HCT116 (cell line): Measurements from ENCODE around the gene TEX30. TPM values are rescaled to one million over a fixed set of nuclear protein-coding genes. Genes with fewer than 3 reads are reported as not detected.

ENCODE experiments used
- ATAC-seq: fragments of 200-7000 bp; cut with Tn5 transposase; 2 replicates; pipeline ENCODE4 v1.9.1; 2020; ENCODE audit warnings: mild to moderate bottlenecking, moderate library complexity
- BruUV-seq: library from RNA; stranded (reverse); fragments of 400-500 nt; replicated peaks from 2 replicates; lab custom pipeline; 2021; lab: Mats Ljungman, UMichigan
- CTCF ChIA-PET: fragments of 300-600 bp; sonication (Branson Sonifier 250); formaldehyde crosslinking; loops from one replicate; lab custom pipeline; 2021; ENCODE audit warnings: antibody characterized with exemption; lab: Charles Lee
- POLR2A ChIA-PET: fragments of 300-600, 350-600 bp; sonication (Branson Sonifier 250); formaldehyde crosslinking; loops from one replicate; lab custom pipeline; 2021; ENCODE audit warnings: antibody characterized with exemption; lab: Charles Lee
- RAD21 ChIA-PET, 2 experiments: fragments of 300-600 bp; sonication (Branson Sonifier 250); formaldehyde crosslinking; loops; one replicate each; lab custom pipeline; 2023; ENCODE audit warnings: low total read pairs in 2 of 2; ENCODE audit not compliant: uncharacterized antibody in 2 of 2, unreplicated experiment in 2 of 2, low non-redundant PET in 1 of 2; lab: Charles Lee
- DNase-seq: peaks from one replicate; pipeline ENCODE4 v3.0.0-alpha.2; 2010; ENCODE audit warnings: low read depth, low spot score
- H2AFZ ChIP-seq: fragments of 200-600 bp; shearing (Covaris generic), sonication (generic); 2 replicates; pipeline ENCODE4 v1.6.1; 2017; ENCODE audit warnings: low read depth, mixed run types, mixed read lengths, antibody characterized with exemption, low read length; ENCODE audit not compliant: poor library complexity, severe bottlenecking
- H3K27ac ChIP-seq: 2 replicates; pipeline ENCODE4 v1.5.1; 2012; ENCODE audit warnings: low read depth, low read length
- H3K27me3 ChIP-seq: fragments of 200-600 bp; sonication (generic); 2 replicates; pipeline ENCODE4 v1.6.1; 2016; ENCODE audit warnings: mixed run types, low read length, mixed read lengths; ENCODE audit not compliant: insufficient read depth
- H3K36me3 ChIP-seq, 2 experiments: fragments of 200-500 bp in 1 of 2; fragments of 200-600 bp in 1 of 2; sonication (Bioruptor generic) in 1 of 2; sonication (generic) in 1 of 2; 2 replicates each; pipeline versions ENCODE4 v1.5.1 to v1.6.1; 2014 to 2016; ENCODE audit warnings: low read length in 2 of 2, inconsistent platforms in 1 of 2, mixed read lengths in 1 of 2, mixed run types in 1 of 2; ENCODE audit not compliant: insufficient read depth in 2 of 2, control insufficient read depth in 1 of 2
- H3K4me1 ChIP-seq, 2 experiments: fragments of 200-600 bp in 1 of 2; sonication (generic) in 1 of 2; 2 replicates each; pipeline versions ENCODE4 v1.5.1 to v1.6.1; 2012 to 2017; ENCODE audit warnings: low read length in 2 of 2, inconsistent platforms in 1 of 2, mild to moderate bottlenecking in 1 of 2, mixed read lengths in 1 of 2, mixed run types in 1 of 2, moderate library complexity in 1 of 2; ENCODE audit not compliant: insufficient read depth in 2 of 2, control insufficient read depth in 1 of 2
- H3K4me2 ChIP-seq: fragments of 200-600 bp; sonication (generic); 2 replicates; pipeline ENCODE4 v1.6.1; 2017; ENCODE audit warnings: mixed run types, low read length, mixed read lengths
- H3K4me3 ChIP-seq, 2 experiments: fragments of 200-600 bp in 1 of 2; sonication (generic) in 1 of 2; replicated peaks in 1 of 2; 2 replicates each; pipeline ENCODE4 v1.5.1; 2011 to 2016; ENCODE audit warnings: low read length in 2 of 2, control low read depth in 1 of 2, low read depth in 1 of 2, mild to moderate bottlenecking in 1 of 2, mixed read lengths in 1 of 2, mixed run types in 1 of 2
- H3K79me2 ChIP-seq: fragments of 200-600 bp; sonication (generic); 2 replicates; pipeline ENCODE4 v1.6.1; 2017; ENCODE audit warnings: mild to moderate bottlenecking, mixed run types, low read length, moderate library complexity, mixed read lengths; ENCODE audit not compliant: insufficient read depth
- H3K9ac ChIP-seq: fragments of 200-600 bp; sonication (generic); 2 replicates; pipeline ENCODE4 v1.6.1; 2016; ENCODE audit warnings: low read length, mixed read lengths
- H3K9me2 ChIP-seq: fragments of 200-600 bp; sonication (generic), shearing (Covaris generic); 2 replicates; pipeline ENCODE4 v1.6.1; 2017; ENCODE audit warnings: mixed run types, mild to moderate bottlenecking, moderate library complexity; ENCODE audit not compliant: insufficient read depth
- H3K9me3 ChIP-seq, 2 experiments: fragments of 200-500 bp in 1 of 2; fragments of 200-600 bp in 1 of 2; sonication (Bioruptor generic) in 1 of 2; sonication (generic) in 1 of 2; 2 replicates each; pipeline ENCODE4 v1.6.1; 2014 to 2017; ENCODE audit warnings: low read length in 2 of 2, mixed read lengths in 2 of 2, inconsistent platforms in 1 of 2, low read depth in 1 of 2, mild to moderate bottlenecking in 1 of 2, mixed run types in 1 of 2, moderate library complexity in 1 of 2; ENCODE audit not compliant: control insufficient read depth in 1 of 2, insufficient read depth in 1 of 2
- H4K20me1 ChIP-seq: fragments of 200-600 bp; sonication (generic), shearing (Covaris generic); 2 replicates; pipeline ENCODE4 v1.6.1; 2017; ENCODE audit warnings: mixed run types, mild to moderate bottlenecking, moderate library complexity; ENCODE audit not compliant: insufficient read depth
- CBX3 ChIP-seq: IDR thresholded peaks from 2 replicates; pipeline ENCODE4 v1.6.1; 2012; ENCODE audit warnings: low read depth
- CEBPB ChIP-seq: IDR thresholded peaks from 2 replicates; pipeline ENCODE4 v1.6.1; 2012; ENCODE audit warnings: low read depth
- POLR2AphosphoS5 ChIP-seq: IDR thresholded peaks from 2 replicates; pipeline ENCODE4 v1.6.1; 2011; ENCODE audit warnings: mild to moderate bottlenecking, low read depth, low read length, moderate library complexity
- SP1 ChIP-seq: IDR thresholded peaks from 2 replicates; pipeline ENCODE4 v1.6.1; 2012; ENCODE audit warnings: low read depth
- SRF ChIP-seq: IDR thresholded peaks from 2 replicates; pipeline ENCODE4 v1.6.1; 2012; ENCODE audit warnings: low read depth
- YY1 ChIP-seq: IDR thresholded peaks from 2 replicates; pipeline ENCODE4 v1.6.1; 2011; ENCODE audit warnings: low read length, low read depth, moderate library complexity, mild to moderate bottlenecking; ENCODE audit not compliant: insufficient replicate concordance; ENCODE audit errors: extremely low read depth
- ZFX ChIP-seq: fragments of 450-650 bp; IDR thresholded peaks from 2 replicates; pipeline ENCODE4 v1.6.1; 2017
- ZNF274 ChIP-seq: fragments of 200-500 bp; sonication (Bioruptor generic); IDR thresholded peaks from 2 replicates; pipeline ENCODE4 v1.6.1; 2014; ENCODE audit warnings: mild to moderate bottlenecking, low read depth, low read length, inconsistent platforms
- intact Hi-C: fragments of 100-400 bp; cut with micrococcal nuclease; formaldehyde crosslinking; loops from 2 replicates; pipeline ENCODE4 v1.10.0; 2022
- total RNA-seq: library from RNA; stranded (reverse); gene quantifications from one replicate; pipeline ENCODE4 v1.2.1, GENCODE V29; 2021; ENCODE audit not compliant: unreplicated experiment
- TF ChIP-seq, protein P1 (sequence below): IDR thresholded peaks from 2 replicates; pipeline ENCODE4 v1.6.1; 2012
- TF ChIP-seq, protein P2 (sequence below): IDR thresholded peaks from 2 replicates; pipeline ENCODE4 v1.6.1; 2011; ENCODE audit warnings: mild to moderate bottlenecking, low read length, moderate library complexity; ENCODE audit not compliant: insufficient replicate concordance; ENCODE audit errors: extremely low read depth

The TEX30 gene
- total RNA-seq, 1 experiment from 2014 or later: 22.3 TPM

DNA sequence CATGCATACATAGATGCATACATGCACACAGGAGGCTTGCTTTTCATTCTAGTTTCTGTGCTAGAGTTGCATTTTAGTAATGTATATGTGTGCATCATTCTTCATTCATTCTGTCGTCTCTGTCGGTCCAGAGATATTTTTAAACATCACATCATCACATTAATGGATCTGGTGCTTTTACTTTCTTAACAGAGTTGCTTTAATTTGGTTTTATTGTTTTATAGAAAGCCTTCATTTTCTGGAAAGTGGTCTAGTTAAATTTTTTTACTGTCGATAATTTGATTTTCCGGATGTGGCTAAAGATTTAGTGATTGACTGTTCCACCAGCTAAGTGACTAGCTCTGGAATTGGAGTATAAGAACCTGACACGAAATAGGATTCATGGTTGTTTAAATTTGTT, 42.2 kb upstream of the TEX30 start:
- CTCF ChIA-PET: no interaction called here
- Histone ChIP-seq H3K27ac (no peak overlapping the region), H4K20me1 (no peaks in the 10 kb centered on the region)
- DNase-seq: no peak
- BruUV-seq: no TSS peak
- TF ChIP-seq CBX3 (no peak), SRF (no peak), POLR2AphosphoS5 (no peak), SP1 (no peak), YY1 (no peak), CEBPB (no peak), ZFX (no peak), ZNF274 (no peak)
- TF ChIP-seq, protein P1, sequence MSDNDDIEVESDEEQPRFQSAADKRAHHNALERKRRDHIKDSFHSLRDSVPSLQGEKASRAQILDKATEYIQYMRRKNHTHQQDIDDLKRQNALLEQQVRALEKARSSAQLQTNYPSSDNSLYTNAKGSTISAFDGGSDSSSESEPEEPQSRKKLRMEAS: no peak
- TF ChIP-seq, protein P2, sequence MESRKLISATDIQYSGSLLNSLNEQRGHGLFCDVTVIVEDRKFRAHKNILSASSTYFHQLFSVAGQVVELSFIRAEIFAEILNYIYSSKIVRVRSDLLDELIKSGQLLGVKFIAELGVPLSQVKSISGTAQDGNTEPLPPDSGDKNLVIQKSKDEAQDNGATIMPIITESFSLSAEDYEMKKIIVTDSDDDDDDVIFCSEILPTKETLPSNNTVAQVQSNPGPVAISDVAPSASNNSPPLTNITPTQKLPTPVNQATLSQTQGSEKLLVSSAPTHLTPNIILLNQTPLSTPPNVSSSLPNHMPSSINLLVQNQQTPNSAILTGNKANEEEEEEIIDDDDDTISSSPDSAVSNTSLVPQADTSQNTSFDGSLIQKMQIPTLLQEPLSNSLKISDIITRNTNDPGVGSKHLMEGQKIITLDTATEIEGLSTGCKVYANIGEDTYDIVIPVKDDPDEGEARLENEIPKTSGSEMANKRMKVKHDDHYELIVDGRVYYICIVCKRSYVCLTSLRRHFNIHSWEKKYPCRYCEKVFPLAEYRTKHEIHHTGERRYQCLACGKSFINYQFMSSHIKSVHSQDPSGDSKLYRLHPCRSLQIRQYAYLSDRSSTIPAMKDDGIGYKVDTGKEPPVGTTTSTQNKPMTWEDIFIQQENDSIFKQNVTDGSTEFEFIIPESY: no peak
- TF ChIP-seq, all 23 proteins: peak for 0
- RAD21 ChIA-PET: no interaction called here
- H3K4me1 ChIP-seq: no peaks in the 10 kb centered on the region
- peaks cover 0 to 3% of the 10 kb centered on the region in 2 experiments; a peak in 1 of 4 replicates for H3K36me3 ChIP-seq
- H3K79me2 ChIP-seq: peaks cover 11% of the 10 kb centered on the region
- POLR2A ChIA-PET: no interaction called here
- H3K27me3 ChIP-seq: no peaks in the 10 kb centered on the region
- no peaks in the 10 kb centered on the region for H3K9me3 ChIP-seq
- H3K4me3 ChIP-seq: no peak overlapping the region
- H3K9ac ChIP-seq: no peak overlapping the region
- no peak for ATAC-seq
- no peaks in the 10 kb centered on the region for H3K9me2 ChIP-seq
- no peak overlapping the region for H3K4me2 ChIP-seq
- H2AFZ ChIP-seq: no peak overlapping the region
- intact Hi-C loops: no loop called here
